ENCODE measurements around the gene FAM237B.

Gene FAM237B

GRCh38 chr7:90334193-90334843, 13.2 kb upstream of the FAM237B start:
- Histone ChIP-seq H2BK5ac (ENCODE audit: low read length) (no peak overlapping the region), H2AK5ac (ENCODE audit: low read length) (no peak overlapping the region), H3K23ac (ENCODE audit: low read length) (no peak overlapping the region), H3K27me3 (ENCODE audit: insufficient read depth, low read length, poor library complexity) (no peaks in the 10 kb centered on the region), H2BK15ac (replicated peaks; ENCODE audit: low read depth) (no peak overlapping the region), H3K36me3 (ENCODE audit: control insufficient read depth, insufficient read depth, low read length) (no peaks in the 10 kb centered on the region), H3K18ac (ENCODE audit: low read length) (no peak overlapping the region), H3K27ac (ENCODE audit: low read depth, low read length) (no peak overlapping the region), H3K4ac (ENCODE audit: low read depth, low read length) (no peak overlapping the region), H2BK120ac (ENCODE audit: low read depth, low read length) (no peak overlapping the region), H3K4me1 (ENCODE audit: control insufficient read depth, low read depth, low read length) (no peaks in the 10 kb centered on the region), H4K8ac (ENCODE audit: low read depth, low read length) (no peak overlapping the region), H3K4me3 (ENCODE audit: low read length) (no peak overlapping the region), H3K4me2 (ENCODE audit: low read length) (no peak overlapping the region), H4K5ac (ENCODE audit: low read length) (no peak overlapping the region), H3K56ac (ENCODE audit: low read length) (no peak overlapping the region), H3K9ac (ENCODE audit: low read length) (no peak overlapping the region), H3K79me2 (ENCODE audit: control insufficient read depth, insufficient read depth, low read length) (no peaks in the 10 kb centered on the region), H3K79me1 (ENCODE audit: low read length) (no peaks in the 10 kb centered on the region)
- no peak for DNase-seq
- WGBS (ENCODE audit: extremely low coverage, insufficient coverage, low lambda C conversion rate), result no CpG with 5 or more reads among the region's 48 CpGs

GRCh38 chr7:90326500-90326899, 5.4 kb upstream of the FAM237B start:
- H3K4me2 ChIP-seq (ENCODE audit: low read length), result no peak overlapping the region
- H3K4me1 ChIP-seq (ENCODE audit: control insufficient read depth, low read depth, low read length), result no peaks in the 10 kb centered on the region
- no peaks in the 10 kb centered on the region for H3K36me3 ChIP-seq (ENCODE audit: control insufficient read depth, insufficient read depth, low read length)
- no peak overlapping the region for H3K4me3 ChIP-seq (ENCODE audit: low read length)
- H3K9ac ChIP-seq (ENCODE audit: low read length), result no peak overlapping the region
- no peaks in the 10 kb centered on the region for H3K79me2 ChIP-seq (ENCODE audit: control insufficient read depth, insufficient read depth, low read length)
- H3K27ac ChIP-seq (ENCODE audit: low read depth, low read length), result no peak overlapping the region
- no CpG with 5 or more reads among the region's 1 CpG for WGBS (ENCODE audit: extremely low coverage, insufficient coverage, low lambda C conversion rate)
- H2BK5ac ChIP-seq (ENCODE audit: low read length), result no peak overlapping the region
- no peak overlapping the region for H2BK120ac ChIP-seq (ENCODE audit: low read depth, low read length)
- H2AK5ac ChIP-seq (ENCODE audit: low read length), result no peak overlapping the region
- no peak overlapping the region for H3K4ac ChIP-seq (ENCODE audit: low read depth, low read length)
- no peak overlapping the region for H2BK15ac ChIP-seq (replicated peaks; ENCODE audit: low read depth)
- H3K79me1 ChIP-seq (ENCODE audit: low read length), result no peaks in the 10 kb centered on the region
- no peak overlapping the region for H3K23ac ChIP-seq (ENCODE audit: low read length)
- no peak overlapping the region for H4K8ac ChIP-seq (ENCODE audit: low read depth, low read length)
- DNase-seq, result no peak
- H4K5ac ChIP-seq (ENCODE audit: low read length), result no peak overlapping the region
- H3K27me3 ChIP-seq (ENCODE audit: insufficient read depth, low read length, poor library complexity), result peaks cover 8% of the 10 kb centered on the region
- no peak overlapping the region for H3K56ac ChIP-seq (ENCODE audit: low read length)
- H3K18ac ChIP-seq (ENCODE audit: low read length), result no peak overlapping the region

GRCh38 chr7:90322837-90323236, 1.7 kb upstream of the FAM237B start:
- Histone ChIP-seq H3K79me2 (ENCODE audit: control insufficient read depth, insufficient read depth, low read length) (no peaks in the 10 kb centered on the region), H3K23ac (ENCODE audit: low read length) (no peak overlapping the region), H3K56ac (ENCODE audit: low read length) (no peak overlapping the region), H3K4ac (ENCODE audit: low read depth, low read length) (no peak overlapping the region), H3K27me3 (ENCODE audit: insufficient read depth, low read length, poor library complexity) (peaks cover 19% of the 10 kb centered on the region), H3K27ac (ENCODE audit: low read depth, low read length) (no peak overlapping the region), H2BK15ac (replicated peaks; ENCODE audit: low read depth) (no peak overlapping the region), H3K4me3 (ENCODE audit: low read length) (no peak overlapping the region), H4K8ac (ENCODE audit: low read depth, low read length) (no peak overlapping the region), H3K4me1 (ENCODE audit: control insufficient read depth, low read depth, low read length) (no peaks in the 10 kb centered on the region), H3K4me2 (ENCODE audit: low read length) (no peak overlapping the region), H2AK5ac (ENCODE audit: low read length) (no peak overlapping the region), H2BK120ac (ENCODE audit: low read depth, low read length) (no peak overlapping the region), H3K79me1 (ENCODE audit: low read length) (no peaks in the 10 kb centered on the region), H4K5ac (ENCODE audit: low read length) (no peak overlapping the region), H2BK5ac (ENCODE audit: low read length) (no peak overlapping the region), H3K36me3 (ENCODE audit: control insufficient read depth, insufficient read depth, low read length) (no peaks in the 10 kb centered on the region), H3K9ac (ENCODE audit: low read length) (no peak overlapping the region), H3K18ac (ENCODE audit: low read length) (no peak overlapping the region)
- no peak for DNase-seq

DNA sequence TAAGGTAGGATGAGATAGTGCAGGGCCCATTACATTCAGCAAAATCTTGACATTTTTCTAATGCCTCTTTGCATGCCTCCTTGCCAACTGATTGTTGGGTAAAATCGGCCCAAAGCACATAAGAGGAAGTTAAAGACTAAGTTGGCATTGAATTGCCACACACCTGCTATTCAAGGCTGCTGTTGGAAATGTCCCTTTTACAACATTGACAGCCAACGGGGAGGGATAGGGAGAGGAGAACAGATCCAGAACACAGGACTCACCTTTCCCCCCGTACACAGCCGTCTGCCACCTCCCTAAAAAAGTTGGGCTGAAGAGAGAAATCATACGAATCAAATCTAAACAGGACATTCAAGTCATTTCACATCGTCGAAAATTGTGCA, 695 bp downstream of the FAM237B start:
- no peak overlapping the region for H4K8ac ChIP-seq (ENCODE audit: low read depth, low read length)
- peak overlapping the region; percentile 80 for H3K4me2 ChIP-seq (ENCODE audit: low read length)
- no peak for DNase-seq
- no CpG with 5 or more reads among the region's 7 CpGs for WGBS (ENCODE audit: extremely low coverage, insufficient coverage, low lambda C conversion rate)
- peaks cover 19% of the 10 kb centered on the region for H3K27me3 ChIP-seq (ENCODE audit: insufficient read depth, low read length, poor library complexity)
- no peak overlapping the region for H4K5ac ChIP-seq (ENCODE audit: low read length)
- H3K56ac ChIP-seq (ENCODE audit: low read length), result no peak overlapping the region
- no peaks in the 10 kb centered on the region for H3K4me1 ChIP-seq (ENCODE audit: control insufficient read depth, low read depth, low read length)
- H2BK5ac ChIP-seq (ENCODE audit: low read length), result no peak overlapping the region
- no peak overlapping the region for H3K23ac ChIP-seq (ENCODE audit: low read length)
- H3K36me3 ChIP-seq (ENCODE audit: control insufficient read depth, insufficient read depth, low read length), result no peaks in the 10 kb centered on the region
- no peak overlapping the region for H2BK15ac ChIP-seq (replicated peaks; ENCODE audit: low read depth)
- no peak overlapping the region for H3K18ac ChIP-seq (ENCODE audit: low read length)
- H3K27ac ChIP-seq (ENCODE audit: low read depth, low read length), result no peak overlapping the region
- H3K79me2 ChIP-seq (ENCODE audit: control insufficient read depth, insufficient read depth, low read length), result no peaks in the 10 kb centered on the region
- no peak overlapping the region for H2BK120ac ChIP-seq (ENCODE audit: low read depth, low read length)
- no peak overlapping the region for H3K9ac ChIP-seq (ENCODE audit: low read length)
- no peak overlapping the region for H3K4ac ChIP-seq (ENCODE audit: low read depth, low read length)
- no peak overlapping the region for H3K4me3 ChIP-seq (ENCODE audit: low read length)
- H3K79me1 ChIP-seq (ENCODE audit: low read length), result no peaks in the 10 kb centered on the region
- H2AK5ac ChIP-seq (ENCODE audit: low read length), result no peak overlapping the region

GRCh38 chr7:90320014-90320413, 1.1 kb downstream of the FAM237B start:
- H3K4me2 ChIP-seq (ENCODE audit: low read length), result no peak overlapping the region
- no peak overlapping the region for H3K27ac ChIP-seq (ENCODE audit: low read depth, low read length)

GRCh38 chr7:90313907-90314306, 7.2 kb downstream of the FAM237B start:
- no CpG with 5 or more reads among the region's 4 CpGs for WGBS (ENCODE audit: extremely low coverage, insufficient coverage, low lambda C conversion rate)
- no peak overlapping the region for H3K4ac ChIP-seq (ENCODE audit: low read depth, low read length)
- H3K36me3 ChIP-seq (ENCODE audit: control insufficient read depth, insufficient read depth, low read length), result no peaks in the 10 kb centered on the region
- no peak overlapping the region for H3K4me3 ChIP-seq (ENCODE audit: low read length)
- no peaks in the 10 kb centered on the region for H3K27me3 ChIP-seq (ENCODE audit: insufficient read depth, low read length, poor library complexity)
- no peaks in the 10 kb centered on the region for H3K4me1 ChIP-seq (ENCODE audit: control insufficient read depth, low read depth, low read length)
- H3K23ac ChIP-seq (ENCODE audit: low read length), result no peak overlapping the region
- H3K79me2 ChIP-seq (ENCODE audit: control insufficient read depth, insufficient read depth, low read length), result no peaks in the 10 kb centered on the region
- H2AK5ac ChIP-seq (ENCODE audit: low read length), result no peak overlapping the region
- no peak overlapping the region for H2BK120ac ChIP-seq (ENCODE audit: low read depth, low read length)
- no peak overlapping the region for H2BK15ac ChIP-seq (replicated peaks; ENCODE audit: low read depth)
- DNase-seq, result no peak
- no peak overlapping the region for H3K9ac ChIP-seq (ENCODE audit: low read length)
- no peak overlapping the region for H3K56ac ChIP-seq (ENCODE audit: low read length)
- no peak overlapping the region for H4K8ac ChIP-seq (ENCODE audit: low read depth, low read length)
- no peak overlapping the region for H3K4me2 ChIP-seq (ENCODE audit: low read length)
- no peak overlapping the region for H2BK5ac ChIP-seq (ENCODE audit: low read length)
- no peak overlapping the region for H3K18ac ChIP-seq (ENCODE audit: low read length)
- no peak overlapping the region for H3K27ac ChIP-seq (ENCODE audit: low read depth, low read length)
- no peaks in the 10 kb centered on the region for H3K79me1 ChIP-seq (ENCODE audit: low read length)
- no peak overlapping the region for H4K5ac ChIP-seq (ENCODE audit: low read length)

More at GRCh38 chr7:90320014-90320413, 1.1 kb downstream of the FAM237B start:
- Histone ChIP-seq H3K79me1 (ENCODE audit: low read length) (no peaks in the 10 kb centered on the region), H3K56ac (ENCODE audit: low read length) (no peak overlapping the region), H2BK15ac (replicated peaks; ENCODE audit: low read depth) (no peak overlapping the region), H3K4ac (ENCODE audit: low read depth, low read length) (no peak overlapping the region), H3K36me3 (ENCODE audit: control insufficient read depth, insufficient read depth, low read length) (no peaks in the 10 kb centered on the region), H2BK120ac (ENCODE audit: low read depth, low read length) (no peak overlapping the region), H2BK5ac (ENCODE audit: low read length) (no peak overlapping the region), H3K4me1 (ENCODE audit: control insufficient read depth, low read depth, low read length) (no peaks in the 10 kb centered on the region), H2AK5ac (ENCODE audit: low read length) (no peak overlapping the region), H3K79me2 (ENCODE audit: control insufficient read depth, insufficient read depth, low read length) (no peaks in the 10 kb centered on the region), H3K4me3 (ENCODE audit: low read length) (no peak overlapping the region), H4K8ac (ENCODE audit: low read depth, low read length) (no peak overlapping the region), H4K5ac (ENCODE audit: low read length) (no peak overlapping the region), H3K23ac (ENCODE audit: low read length) (no peak overlapping the region), H3K9ac (ENCODE audit: low read length) (no peak overlapping the region), H3K27me3 (ENCODE audit: insufficient read depth, low read length, poor library complexity) (peaks cover 19% of the 10 kb centered on the region), H3K18ac (ENCODE audit: low read length) (no peak overlapping the region)
- no peak for DNase-seq
- WGBS (ENCODE audit: extremely low coverage, insufficient coverage, low lambda C conversion rate), result no CpG with 5 or more reads among the region's 7 CpGs

Measured in mesendoderm (in vitro differentiated cells).